ENCODE results near the gene NAIF1.
A peak's percentile ranks its signal among the peaks of the same experiment; 100 is the strongest.
"Not testable (repeated sequence)": the region's sequence is repeated elsewhere in the genome, so short reads cannot be mapped to it uniquely, and the experiment has no call there.

The NAIF1 gene, protein sequence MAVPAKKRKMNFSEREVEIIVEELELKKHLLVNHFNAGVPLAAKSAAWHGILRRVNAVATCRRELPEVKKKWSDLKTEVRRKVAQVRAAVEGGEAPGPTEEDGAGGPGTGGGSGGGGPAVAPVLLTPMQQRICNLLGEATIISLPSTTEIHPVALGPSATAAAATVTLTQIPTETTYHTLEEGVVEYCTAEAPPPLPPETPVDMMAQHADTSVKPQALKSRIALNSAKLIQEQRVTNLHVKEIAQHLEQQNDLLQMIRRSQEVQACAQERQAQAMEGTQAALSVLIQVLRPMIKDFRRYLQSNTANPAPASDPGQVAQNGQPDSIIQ

GRCh38 chr9:128066713-128067644 lies at the start of gene NAIF1:
NAIF1 (minus strand) TSS chr9:128067320; CDS start chr9:128067101, 219 bp downstream.
- peak; percentile 99 for DNase-seq (ENCODE audit: low read depth in 2 of 2)

DNA sequence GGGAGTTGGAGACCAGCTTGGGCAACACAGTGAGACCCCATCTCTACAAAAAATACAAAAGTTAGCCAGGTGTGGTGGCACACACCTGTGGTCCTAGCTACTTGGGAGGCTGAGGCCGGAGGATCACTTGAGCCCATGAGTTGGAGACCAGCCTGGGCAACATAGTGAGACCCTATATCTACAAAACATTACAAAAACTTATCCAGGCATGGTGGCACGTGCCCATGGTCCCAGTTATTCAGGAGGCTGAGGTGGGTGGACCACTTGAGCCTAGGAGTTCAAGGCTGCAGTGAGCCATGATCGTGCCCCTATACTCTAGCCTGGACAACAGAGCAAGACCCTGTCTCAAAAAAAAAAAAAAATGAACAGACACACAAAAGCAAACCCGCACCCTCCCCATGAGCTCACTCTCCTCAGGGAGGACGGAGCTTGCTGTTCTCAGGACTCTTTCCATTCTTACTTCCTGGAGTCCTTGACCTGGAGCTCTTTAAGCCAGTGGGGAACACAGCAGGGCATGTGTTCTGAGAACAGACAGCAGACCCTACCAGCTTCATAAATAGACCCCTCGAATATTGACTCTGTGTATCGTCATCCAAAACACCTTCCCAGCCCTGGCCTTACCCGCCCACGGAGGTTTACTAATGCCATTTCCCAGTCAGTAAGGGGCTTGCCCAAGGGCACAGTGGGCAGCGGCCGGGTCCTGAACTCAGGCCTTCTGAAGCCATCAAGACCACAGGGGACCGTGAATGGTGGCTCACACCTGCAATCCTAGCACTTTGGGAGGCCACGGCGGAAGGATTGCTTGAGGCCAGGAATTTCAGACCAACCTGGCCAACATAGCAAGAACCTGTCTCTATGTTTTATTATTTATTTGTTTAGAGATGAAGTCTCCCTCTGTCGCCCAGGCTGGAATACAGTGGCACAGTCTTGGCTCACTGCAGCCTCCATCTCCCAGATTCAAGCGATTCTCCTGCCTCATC lies 49.3 kb upstream of the NAIF1 start:
- no peak for DNase-seq (ENCODE audit: low read depth in 2 of 2)

DNA sequence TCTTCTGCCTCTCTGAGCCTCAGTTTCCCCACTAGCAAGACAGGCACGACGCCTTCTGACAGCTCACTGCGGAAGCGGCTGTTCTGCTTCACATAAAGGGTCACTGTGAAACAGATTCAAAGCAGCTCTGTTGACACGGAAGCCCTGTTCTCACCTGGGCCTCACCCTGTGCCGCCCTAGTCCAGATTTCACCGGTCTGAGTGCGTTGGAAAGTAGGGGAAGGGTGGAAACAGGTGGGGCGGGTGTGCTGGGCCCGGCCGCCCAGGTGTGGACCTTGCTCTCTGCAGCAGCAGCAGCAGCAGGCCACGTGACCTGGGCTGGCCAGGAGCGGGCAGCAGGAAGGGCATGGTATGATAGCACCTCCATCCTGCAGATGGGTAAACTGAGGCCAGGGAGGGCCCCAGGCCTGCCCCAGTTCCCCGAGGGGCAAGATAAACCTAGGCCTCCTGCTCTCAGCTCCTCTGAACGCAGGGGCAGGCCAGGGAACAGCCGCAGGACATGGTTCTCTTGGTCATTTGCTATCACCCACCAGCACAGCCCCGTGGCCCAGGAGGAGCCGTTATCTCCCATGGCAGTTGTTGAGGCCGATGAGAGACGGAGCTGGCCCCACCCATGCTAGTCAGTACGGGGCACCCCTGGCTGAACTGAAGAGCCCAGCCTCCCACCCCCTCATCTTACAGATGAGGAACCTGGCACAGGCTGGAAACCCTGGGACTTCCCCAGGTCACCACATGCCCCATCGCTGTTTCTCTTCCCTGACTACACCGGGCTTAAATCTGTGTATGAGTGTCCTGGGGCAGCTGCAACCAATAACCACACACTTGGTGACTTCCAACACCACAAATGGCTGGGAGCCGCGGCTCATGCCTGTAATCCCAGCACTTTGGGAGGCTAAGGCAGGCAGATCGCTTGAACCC lies 48.3 kb upstream of the NAIF1 start:
- no peak for DNase-seq (ENCODE audit: low read depth in 2 of 2)

DNA sequence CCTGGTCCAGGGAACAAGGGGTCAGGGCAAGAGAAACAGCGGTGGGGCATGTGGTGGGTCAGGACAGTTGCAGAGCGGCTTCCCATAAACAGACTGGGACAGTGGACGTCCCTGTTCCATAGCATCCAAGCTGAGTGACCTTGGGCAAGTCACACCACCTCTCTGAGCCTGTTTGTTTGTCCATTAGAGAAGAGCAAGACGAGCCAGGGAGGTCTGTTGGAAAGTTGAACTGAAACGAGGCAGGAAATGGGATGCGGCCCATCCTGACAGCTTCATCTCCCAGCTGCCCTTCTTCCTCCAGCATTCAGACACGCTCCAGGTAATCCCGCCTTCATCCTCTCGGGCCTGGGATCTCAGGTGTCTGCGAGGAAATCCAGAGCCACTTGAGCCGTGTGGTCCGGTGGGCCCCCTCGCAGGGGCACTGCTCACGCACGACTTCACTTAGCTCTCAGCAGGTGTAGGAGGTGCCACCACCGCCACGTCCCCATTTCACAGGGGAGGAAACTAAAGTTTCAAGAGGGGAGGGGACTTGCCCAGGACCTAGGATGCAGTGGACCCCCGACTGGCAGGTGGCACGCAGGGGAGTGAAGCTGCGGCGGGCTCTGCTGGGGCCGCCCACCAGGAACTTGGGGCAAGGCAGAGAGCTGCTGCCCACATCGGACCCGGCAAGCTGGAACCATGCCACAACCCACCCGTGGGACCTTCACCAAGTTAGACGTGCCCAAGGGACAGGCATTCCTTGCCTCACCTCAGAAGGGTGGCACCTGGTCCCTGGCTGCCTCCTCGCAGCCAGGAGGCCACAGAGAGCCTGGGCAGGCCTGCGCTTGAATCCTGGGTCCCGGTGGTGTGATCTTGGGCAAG lies 47.4 kb upstream of the NAIF1 start:
- no peak for DNase-seq (ENCODE audit: low read depth in 2 of 2)

DNA sequence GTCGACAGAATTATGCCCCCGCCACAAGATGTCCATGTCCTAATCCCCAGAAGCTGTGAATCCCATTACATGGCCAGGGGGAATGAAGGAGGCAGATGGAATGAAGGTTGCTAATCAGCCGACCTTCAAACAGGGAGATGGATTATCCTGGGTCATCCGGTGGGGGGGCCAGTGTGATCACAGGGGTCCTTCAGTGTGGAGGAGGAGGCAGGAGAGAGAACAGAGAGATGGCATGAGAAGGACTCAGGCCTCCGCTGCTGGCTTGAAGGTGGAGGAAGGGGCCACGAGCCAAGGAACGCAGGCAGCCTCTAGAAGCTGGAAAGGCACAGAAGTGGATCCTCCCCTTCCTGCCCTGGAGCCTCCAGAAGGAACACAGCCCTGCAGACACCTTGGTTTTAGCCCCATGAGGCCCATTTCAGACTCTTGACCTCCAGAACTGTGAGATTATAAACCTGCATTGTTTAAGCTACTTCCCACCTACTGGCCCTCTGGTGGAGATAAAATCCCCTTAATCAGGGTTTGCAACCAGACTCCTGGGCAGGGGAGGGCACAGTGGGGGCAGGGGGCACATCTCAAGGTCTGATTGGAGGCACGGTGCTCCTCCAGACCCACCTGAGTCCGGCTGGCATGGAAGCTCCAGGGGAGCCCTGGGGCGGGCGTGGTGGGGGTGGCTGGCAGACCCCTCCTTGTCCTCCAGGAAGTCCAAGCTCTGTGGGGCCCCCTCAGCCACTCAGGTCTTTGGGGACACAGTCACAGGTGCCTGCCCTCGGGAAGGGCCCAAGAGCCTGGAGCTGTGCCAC lies 46.6 kb upstream of the NAIF1 start:
- DNase-seq (ENCODE audit: low read depth in 2 of 2) = no peak

GRCh38 chr9:128111726-128112125 lies 44.6 kb upstream of the NAIF1 start:
- DNase-seq (ENCODE audit: low read depth in 2 of 2) = not testable (repeated sequence)

GRCh38 chr9:128109050-128109709 lies 42.1 kb upstream of the NAIF1 start:
- DNase-seq (ENCODE audit: low read depth in 2 of 2) = no peak

- DNase-seq (ENCODE audit: low read depth in 2 of 2) = no peak
Observed at GRCh38 chr9:128108269-128109049, 41.3 kb upstream of the NAIF1 start.

DNA sequence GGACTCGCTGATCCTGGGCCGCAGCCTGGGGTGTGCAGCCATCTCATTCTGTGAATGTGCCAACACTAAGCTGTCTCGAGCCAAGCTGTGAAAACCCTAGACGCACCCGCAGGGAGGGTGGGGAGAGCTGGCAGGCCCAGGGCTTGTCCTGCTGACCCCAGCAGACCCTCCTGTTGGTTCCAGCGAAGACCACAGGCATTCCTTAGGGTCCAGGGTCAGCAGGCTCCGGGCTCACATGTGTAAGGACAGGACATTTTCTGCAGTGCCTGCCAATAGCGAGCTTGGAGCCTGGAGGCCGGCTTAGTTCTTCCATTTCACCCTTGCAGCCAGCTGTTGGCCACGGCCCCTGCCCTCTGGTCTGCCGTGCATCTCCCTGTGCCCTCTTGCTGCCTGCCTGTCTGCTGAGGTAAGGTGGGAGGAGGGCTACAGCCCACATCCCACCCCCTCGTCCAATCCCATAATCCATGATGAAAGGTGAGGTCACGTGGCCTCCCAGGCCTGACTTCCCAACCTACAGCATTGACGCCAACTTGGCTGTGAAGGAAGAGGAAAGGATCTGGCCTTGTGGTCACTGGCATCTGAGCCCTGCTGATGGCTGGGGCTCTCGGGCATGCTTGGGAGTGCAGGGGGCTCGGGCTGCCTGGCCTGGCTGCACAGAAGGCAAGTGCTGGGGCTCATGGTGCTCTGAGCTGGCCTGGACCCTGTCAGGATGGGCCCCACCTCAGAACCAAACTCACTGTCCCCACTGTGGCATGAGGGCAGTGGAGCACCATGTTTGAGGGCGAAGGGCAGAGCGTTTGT lies 40.5 kb upstream of the NAIF1 start:
- DNase-seq (ENCODE audit: low read depth in 2 of 2) = no peak

GRCh38 chr9:128106940-128107467 lies 39.9 kb upstream of the NAIF1 start:
- no peak for DNase-seq (ENCODE audit: low read depth in 2 of 2)

- no peak for DNase-seq (ENCODE audit: low read depth in 2 of 2)
Observed at GRCh38 chr9:128106181-128106939, 39.2 kb upstream of the NAIF1 start.

- DNase-seq (ENCODE audit: low read depth in 2 of 2) = no peak
Observed at GRCh38 chr9:128105538-128106175, 38.5 kb upstream of the NAIF1 start.

GRCh38 chr9:128104171-128104618 lies 37.1 kb upstream of the NAIF1 start:
- no peak for DNase-seq (ENCODE audit: low read depth in 2 of 2)

DNA sequence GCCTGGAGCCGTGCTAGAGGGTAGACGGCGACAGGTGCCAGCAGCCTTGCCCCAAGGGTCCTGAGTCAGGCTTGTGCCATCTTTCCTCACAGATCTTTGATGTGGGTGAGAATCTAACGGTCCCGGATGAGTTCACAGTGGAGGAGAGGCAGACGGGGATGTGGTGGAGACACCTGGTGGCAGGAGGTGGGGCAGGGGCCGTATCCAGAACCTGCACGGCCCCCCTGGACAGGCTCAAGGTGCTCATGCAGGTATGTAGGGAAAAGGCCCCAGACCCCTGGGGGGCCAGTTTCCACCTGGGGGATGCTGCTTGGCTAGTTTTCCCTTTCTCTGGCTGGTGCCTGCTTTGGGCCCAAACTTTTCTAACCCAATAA lies 36.5 kb upstream of the NAIF1 start:
- no peak for DNase-seq (ENCODE audit: low read depth in 2 of 2)
